OCI-LY1 (cell line): ENCODE data around the gene ADGRL1.

Experiments
- CTCF ChIP-seq: fragments of 200-600 bp; sonication (generic), shearing (Covaris generic); IDR thresholded peaks from 2 replicates; pipeline ENCODE4 v1.5.1; 2017; ENCODE audit warnings: mild to moderate bottlenecking, antibody characterized with exemption, low read length, moderate library complexity, mixed read lengths
- EZH2 ChIP-seq: fragments of 200-600 bp; sonication (generic), shearing (Covaris generic); IDR thresholded peaks from 2 replicates; pipeline ENCODE4 v1.8.0; 2017; ENCODE audit warnings: borderline replicate concordance, mixed run types, mild to moderate bottlenecking, antibody characterized with exemption, low read length, moderate library complexity, mixed read lengths

- TF ChIP-seq EZH2 (no peak), CTCF (no peak)
These were observed 85.5 kb downstream of the ADGRL1 start for GRCh38 chr19:14120497-14120780.
